Panc1 (cell line): ENCODE data around the gene KATNA1.

Experiments
- CTCF ChIP-seq: fragments of 450-650 bp; IDR thresholded peaks from 2 replicates; pipeline ENCODE4 v1.5.1; 2017; ENCODE audit warnings: mild to moderate bottlenecking
- POLR2AphosphoS5 ChIP-seq: IDR thresholded peaks from 2 replicates; pipeline ENCODE4 v1.6.1; 2012; ENCODE audit warnings: mild to moderate bottlenecking, low read depth, low read length, moderate library complexity
- REST ChIP-seq, 2 experiments: IDR thresholded peaks; 2 replicates each; pipeline ENCODE4 v1.6.1; 2011 to 2012; ENCODE audit warnings: low read depth in 2 of 2, control low read depth in 1 of 2, low read length in 1 of 2, mild to moderate bottlenecking in 1 of 2, moderate library complexity in 1 of 2; ENCODE audit not compliant: insufficient read depth in 1 of 2
- SIN3A ChIP-seq: IDR thresholded peaks from 2 replicates; pipeline ENCODE4 v1.6.1; 2012; ENCODE audit warnings: low read depth, mild to moderate bottlenecking, low read length, moderate library complexity, borderline replicate concordance; ENCODE audit not compliant: insufficient read depth
- TCF7L2 ChIP-seq: IDR thresholded peaks from 2 replicates; pipeline ENCODE4 v1.6.1; 2011; ENCODE audit warnings: mild to moderate bottlenecking, low read depth, low read length, inconsistent platforms

- TF ChIP-seq POLR2AphosphoS5 (no peak), CTCF (no peak), TCF7L2 (no peak), REST (IDR thresholded peaks at IDR 0.05; ENCODE audit: insufficient read depth in 1 of 2, low read depth in 2 of 2, low read length in 1 of 2) (no peak), SIN3A (no peak)
Observed at GRCh38 chr6:149642829-149643580, 5.5 kb downstream of the KATNA1 start.
